ENCODE measurements around the gene RARRES2.

DNA sequence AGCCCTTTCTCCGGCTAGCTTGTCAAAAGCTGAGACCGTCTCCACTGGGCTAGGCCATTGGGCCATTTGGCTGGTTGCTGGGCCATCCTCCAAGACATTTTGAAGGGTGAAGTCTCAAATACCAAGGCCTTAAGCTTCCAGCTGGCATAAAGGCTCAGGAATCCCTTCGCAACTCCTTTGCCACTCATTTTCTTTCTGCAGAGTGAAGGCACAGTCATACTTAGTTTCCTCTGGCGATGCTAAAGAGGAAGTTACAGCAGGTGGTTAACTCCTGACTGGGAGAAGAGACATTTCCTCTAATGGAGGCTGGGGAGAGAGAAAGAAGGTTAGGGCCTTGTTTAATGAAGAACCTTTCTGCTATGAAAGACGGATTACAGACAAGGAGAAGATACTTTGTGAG lies 22.4 kb upstream of the RARRES2 start:
- TF ChIP-seq, protein P1, sequence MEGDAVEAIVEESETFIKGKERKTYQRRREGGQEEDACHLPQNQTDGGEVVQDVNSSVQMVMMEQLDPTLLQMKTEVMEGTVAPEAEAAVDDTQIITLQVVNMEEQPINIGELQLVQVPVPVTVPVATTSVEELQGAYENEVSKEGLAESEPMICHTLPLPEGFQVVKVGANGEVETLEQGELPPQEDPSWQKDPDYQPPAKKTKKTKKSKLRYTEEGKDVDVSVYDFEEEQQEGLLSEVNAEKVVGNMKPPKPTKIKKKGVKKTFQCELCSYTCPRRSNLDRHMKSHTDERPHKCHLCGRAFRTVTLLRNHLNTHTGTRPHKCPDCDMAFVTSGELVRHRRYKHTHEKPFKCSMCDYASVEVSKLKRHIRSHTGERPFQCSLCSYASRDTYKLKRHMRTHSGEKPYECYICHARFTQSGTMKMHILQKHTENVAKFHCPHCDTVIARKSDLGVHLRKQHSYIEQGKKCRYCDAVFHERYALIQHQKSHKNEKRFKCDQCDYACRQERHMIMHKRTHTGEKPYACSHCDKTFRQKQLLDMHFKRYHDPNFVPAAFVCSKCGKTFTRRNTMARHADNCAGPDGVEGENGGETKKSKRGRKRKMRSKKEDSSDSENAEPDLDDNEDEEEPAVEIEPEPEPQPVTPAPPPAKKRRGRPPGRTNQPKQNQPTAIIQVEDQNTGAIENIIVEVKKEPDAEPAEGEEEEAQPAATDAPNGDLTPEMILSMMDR (IDR thresholded peaks at IDR 0.05; ENCODE audit: borderline replicate concordance, extremely low read depth, low read length, poor library complexity, severe bottlenecking) = no peak
- TF ChIP-seq EZH2 (IDR thresholded peaks at IDR 0.05; ENCODE audit: borderline replicate concordance, low read depth, low read length, severe bottlenecking) = no peak

Measured in DND-41 (cell line).